Measurements from ENCODE around the gene ZNF385D. TPM values are rescaled to one million over a fixed set of nuclear protein-coding genes. Genes with fewer than 3 reads are reported as not detected.
"Not testable (repeated sequence)": the region's sequence is repeated elsewhere in the genome, so short reads cannot be mapped to it uniquely, and the experiment has no call there.

ZNF385D gene
- total RNA-seq, 4 donors from 2014 or later, result 0.41 to 5.0 (median 1.6) TPM

DNA sequence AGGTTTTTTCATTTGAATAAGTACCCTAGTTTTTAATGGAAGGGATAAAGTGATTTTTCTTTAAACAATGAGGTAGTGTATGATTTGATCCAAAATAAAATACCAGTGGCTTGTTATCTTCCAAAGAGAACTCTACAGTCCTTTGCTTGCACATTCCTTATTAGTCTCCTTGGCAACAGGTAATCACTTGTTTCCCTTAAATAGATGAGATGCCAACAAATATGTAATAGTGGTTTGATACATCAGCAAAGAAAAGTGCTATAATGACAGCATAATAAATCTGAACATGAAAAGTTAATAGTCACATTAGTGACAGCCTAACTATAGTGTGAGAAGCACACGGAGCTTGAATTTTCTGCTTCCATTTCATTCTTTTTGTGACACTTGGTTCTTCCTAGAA lies 360.2 kb downstream of the ZNF385D start:
- intact Hi-C loops (cut with DNase I; ENCODE audit: low total_unique reads), result no loop called here

GRCh38 chr3:21390136-21390535 lies 360.9 kb downstream of the ZNF385D start:
- H3K27ac ChIP-seq, result no peak overlapping the region
- H3K27me3 ChIP-seq, result no peaks in the 10 kb centered on the region
- no peaks in the 10 kb centered on the region for H3K9me3 ChIP-seq
- TF ChIP-seq POLR2A (IDR thresholded peaks at IDR 0.05), result no peak
- TF ChIP-seq CTCF (IDR thresholded peaks at IDR 0.05 in 4 of 5, conservative IDR thresholded peaks at IDR 0.05 in 1 of 5), result no peak
- in situ Hi-C loops (cut with MboI; ENCODE audit: low sequenced_read_pairs in 4 of 4) (no loop called here), intact Hi-C loops (cut with DNase I; ENCODE audit: low total_unique reads) (no loop called here)
- H3K4me1 ChIP-seq, result peaks cover 0 to 4% of the 10 kb centered on the region in 2 donors
- ATAC-seq (no peak), DNase-seq (no peak)
- no peak overlapping the region for H3K4me3 ChIP-seq
- no peaks in the 10 kb centered on the region for H3K36me3 ChIP-seq

More for the DNA sequence above, 360.2 kb downstream of the ZNF385D start:
- in situ Hi-C loops (cut with MboI; ENCODE audit: low sequenced_read_pairs in 4 of 4), result no loop called here
- Histone ChIP-seq H3K4me3 (no peak overlapping the region), H3K9me3 (no peaks in the 10 kb centered on the region), H3K4me1 (peaks cover 0 to 4% of the 10 kb centered on the region in 2 donors), H3K36me3 (no peaks in the 10 kb centered on the region), H3K27me3 (no peaks in the 10 kb centered on the region), H3K27ac (no peak overlapping the region)
- no peak for DNase-seq
- no peak for TF ChIP-seq POLR2A (IDR thresholded peaks at IDR 0.05)
- no peak for TF ChIP-seq CTCF (IDR thresholded peaks at IDR 0.05 in 4 of 5, conservative IDR thresholded peaks at IDR 0.05 in 1 of 5)
- no peak for ATAC-seq

GRCh38 chr3:21387142-21387826 lies 363.7 kb downstream of the ZNF385D start:
- H3K4me3 ChIP-seq; H3K4me1 ChIP-seq; H3K9me3 ChIP-seq; DNase-seq; H3K36me3 ChIP-seq; H3K27me3 ChIP-seq; intact Hi-C loops (cut with DNase I; ENCODE audit: low total_unique reads); in situ Hi-C loops (cut with MboI; ENCODE audit: low sequenced_read_pairs in 4 of 4); ATAC-seq; H3K27ac ChIP-seq: not testable (repeated sequence)

DNA sequence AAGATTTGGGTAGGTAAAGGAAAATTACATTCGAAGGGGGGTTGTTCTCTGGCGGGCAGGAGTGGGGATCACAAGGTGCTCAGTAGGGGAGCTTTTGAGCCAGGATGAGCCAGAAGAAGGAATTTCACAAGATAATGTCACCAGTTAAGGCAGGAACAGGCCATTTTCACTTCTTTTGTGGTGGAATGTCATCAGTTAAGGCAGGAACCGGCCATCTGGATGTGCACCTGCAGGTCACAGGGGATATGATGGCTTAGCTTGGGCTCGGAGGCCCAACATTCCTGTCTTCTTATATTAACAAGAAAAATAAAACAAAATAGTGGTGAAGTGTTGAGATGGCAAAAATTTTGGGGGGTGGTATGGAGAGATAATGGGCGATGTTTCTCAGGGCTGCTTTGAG lies 373.0 kb downstream of the ZNF385D start:
- H3K27ac ChIP-seq; DNase-seq; in situ Hi-C loops (cut with MboI; ENCODE audit: low sequenced_read_pairs in 4 of 4); H3K9me3 ChIP-seq; H3K36me3 ChIP-seq; H3K27me3 ChIP-seq; intact Hi-C loops (cut with DNase I; ENCODE audit: low total_unique reads); H3K4me3 ChIP-seq; H3K4me1 ChIP-seq; ATAC-seq: not testable (repeated sequence)

DNA sequence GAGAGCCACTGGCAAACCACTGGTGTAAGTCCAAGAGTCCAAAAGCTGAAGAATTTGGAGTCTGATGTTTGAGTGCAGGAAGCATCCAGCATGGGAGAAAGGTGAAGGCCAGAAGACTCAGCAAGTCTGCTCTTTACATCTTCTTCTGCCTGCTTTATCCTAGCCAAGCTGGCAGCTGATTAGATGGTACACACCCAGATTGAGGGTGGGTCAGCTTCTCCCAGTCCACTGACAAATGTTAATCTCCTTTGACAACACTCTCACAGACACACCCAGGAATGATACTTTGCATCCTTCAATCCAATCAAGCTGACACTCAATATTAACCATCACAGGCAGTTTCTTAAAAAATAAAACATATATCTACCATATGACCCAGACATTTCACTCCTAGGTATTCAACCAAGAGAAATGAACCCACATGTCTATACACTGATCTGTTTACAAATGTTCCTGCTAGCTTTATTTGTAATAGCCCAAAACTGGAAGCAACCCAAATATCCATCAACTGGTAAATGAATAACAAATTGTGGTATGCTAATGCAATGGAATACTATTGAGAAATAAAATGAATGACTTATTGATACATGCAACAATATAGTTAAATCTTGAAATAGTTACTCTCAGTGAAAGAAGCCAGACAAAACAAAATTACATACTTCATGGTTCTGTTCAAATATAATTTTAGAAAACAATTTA lies 373.8 kb downstream of the ZNF385D start:
- Histone ChIP-seq H3K9me3 (no peaks in the 10 kb centered on the region), H3K4me3 (no peak overlapping the region), H3K36me3 (no peaks in the 10 kb centered on the region), H3K4me1 (no peaks in the 10 kb centered on the region), H3K27me3 (no peaks in the 10 kb centered on the region), H3K27ac (no peak overlapping the region)
- DNase-seq, result no peak
- intact Hi-C loops (cut with DNase I; ENCODE audit: low total_unique reads), result no loop called here
- ATAC-seq, result no peak
- TF ChIP-seq CTCF (IDR thresholded peaks at IDR 0.05 in 4 of 5, conservative IDR thresholded peaks at IDR 0.05 in 1 of 5) (no peak), POLR2A (IDR thresholded peaks at IDR 0.05) (no peak)
- in situ Hi-C loops (cut with MboI; ENCODE audit: low sequenced_read_pairs in 4 of 4), result no loop called here

Data from gastrocnemius medialis (tissue), 4 donors.